Measurements from ENCODE around the gene PPP4R1.

PPP4R1 gene

GRCh38 chr18:9604348-9604747, 10.0 kb downstream of the PPP4R1 start:
- TF ChIP-seq CTCF (conservative IDR thresholded peaks at IDR 0.05) = no peak
- no peak overlapping the region for H3K27ac ChIP-seq

GRCh38 chr18:9599328-9599727, 15.0 kb downstream of the PPP4R1 start:
- no peak for TF ChIP-seq CTCF (conservative IDR thresholded peaks at IDR 0.05)
- H3K27ac ChIP-seq = peak overlapping the region; percentile 49

GRCh38 chr18:9597609-9598008, 16.8 kb downstream of the PPP4R1 start:
- no peak for TF ChIP-seq CTCF (conservative IDR thresholded peaks at IDR 0.05)
- H3K27ac ChIP-seq = no peak overlapping the region

- no peak overlapping the region for H3K27ac ChIP-seq
- no peak for TF ChIP-seq CTCF (conservative IDR thresholded peaks at IDR 0.05)
Measured at GRCh38 chr18:9596843-9597526, 17.4 kb downstream of the PPP4R1 start.

- H3K27ac ChIP-seq = no peak overlapping the region
- TF ChIP-seq CTCF (conservative IDR thresholded peaks at IDR 0.05) = no peak
Measured at GRCh38 chr18:9596226-9596625, 18.1 kb downstream of the PPP4R1 start.

- TF ChIP-seq CTCF (conservative IDR thresholded peaks at IDR 0.05) = no peak
- no peak overlapping the region; the same call in 1 of the 2 replicates for H3K27ac ChIP-seq
Measured at GRCh38 chr18:9594823-9595596, 19.3 kb downstream of the PPP4R1 start.

GRCh38 chr18:9587924-9588323, 26.4 kb downstream of the PPP4R1 start:
- no peak overlapping the region for H3K27ac ChIP-seq
- no peak for TF ChIP-seq CTCF (conservative IDR thresholded peaks at IDR 0.05)

Measured in VCaP (cell line).